Measurements from ENCODE around the gene HES4.
"Not testable (repeated sequence)": the region's sequence is repeated elsewhere in the genome, so short reads cannot be mapped to it uniquely, and the experiment has no call there.

HES4 gene

DNA sequence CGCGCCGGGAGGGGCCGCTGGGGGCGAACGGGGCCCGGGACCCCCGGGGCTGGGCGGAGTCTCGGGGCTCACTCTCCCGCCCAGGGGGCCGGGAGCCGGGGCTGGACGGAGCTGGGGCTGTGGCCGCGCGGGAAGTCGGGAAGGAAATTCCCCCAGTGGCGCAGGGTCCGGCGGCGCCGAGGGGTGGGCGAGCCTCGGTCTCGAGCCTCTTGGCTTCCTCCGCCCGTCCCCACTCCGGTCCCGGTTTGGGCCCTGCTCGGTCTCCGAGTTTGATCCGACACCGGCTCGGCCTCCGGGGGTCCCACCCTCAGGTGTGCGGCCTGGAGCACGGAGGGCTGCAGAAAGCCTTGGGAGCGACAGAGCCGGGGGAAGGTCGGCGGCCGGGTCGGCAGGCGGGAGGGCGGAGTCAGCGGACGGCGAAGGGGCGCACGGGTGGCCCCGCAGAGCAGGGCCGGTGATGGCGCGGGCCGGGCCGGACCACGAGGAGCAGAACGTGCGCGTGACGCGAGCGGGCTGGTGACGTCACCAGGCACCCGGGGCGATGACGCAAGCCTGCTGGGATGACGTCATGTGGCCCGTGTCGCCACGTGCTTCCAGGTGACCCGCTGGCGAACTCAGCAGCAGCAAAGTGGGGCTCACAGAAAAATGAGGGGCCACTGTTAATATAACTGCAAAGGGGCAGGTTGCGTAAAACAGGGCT lies 610 bp upstream of the HES4 start:
- DNase-seq (ENCODE audit: low spot score) (peak; percentile 81), FAIRE-seq (no peak)

DNA sequence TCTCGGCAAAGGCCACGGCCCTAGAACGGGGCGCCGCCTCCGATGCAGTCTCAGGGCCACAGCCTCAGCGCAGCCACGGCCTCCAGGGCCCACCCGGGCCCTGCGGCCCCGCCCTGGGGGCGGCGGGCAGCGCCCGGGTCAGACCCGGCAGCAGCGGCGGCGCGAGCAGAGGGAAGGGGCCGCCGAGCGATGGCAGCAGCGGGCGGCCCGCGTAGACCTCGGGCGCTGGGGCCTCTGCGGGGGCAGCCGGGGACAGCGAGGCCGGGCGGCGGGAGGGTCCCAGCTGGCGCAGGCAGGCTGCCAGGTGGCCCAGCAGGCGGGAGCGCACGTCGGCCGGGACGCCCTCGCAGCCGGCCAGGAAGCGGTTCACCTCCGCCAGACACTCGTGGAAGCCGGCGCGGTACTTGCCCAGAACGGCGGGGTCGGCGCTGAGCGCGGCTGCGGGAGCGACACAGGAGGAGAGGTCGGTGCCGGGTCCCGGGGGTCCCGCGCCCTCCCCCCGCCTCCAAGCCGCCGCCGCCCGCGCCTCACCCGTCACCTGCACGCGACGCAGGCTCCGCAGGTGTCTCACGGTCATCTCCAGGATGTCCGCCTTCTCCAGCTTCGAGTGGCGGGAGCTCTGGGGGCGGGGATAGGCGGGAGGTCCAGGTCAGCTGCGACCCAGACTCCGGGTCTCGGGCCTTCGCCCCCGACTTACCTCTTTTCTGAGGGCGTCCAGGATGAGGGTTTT lies 737 bp downstream of the HES4 start:
- peak; percentile 18 for DNase-seq (ENCODE audit: low spot score)
- FAIRE-seq, result no peak

GRCh38 chr1:998745-998994 lies 1.2 kb downstream of the HES4 start:
- no peak for FAIRE-seq
- no peak for DNase-seq (ENCODE audit: low spot score)

GRCh38 chr1:997993-998744 lies 1.7 kb downstream of the HES4 start:
- DNase-seq (ENCODE audit: low spot score) (no peak), FAIRE-seq (no peak)

DNA sequence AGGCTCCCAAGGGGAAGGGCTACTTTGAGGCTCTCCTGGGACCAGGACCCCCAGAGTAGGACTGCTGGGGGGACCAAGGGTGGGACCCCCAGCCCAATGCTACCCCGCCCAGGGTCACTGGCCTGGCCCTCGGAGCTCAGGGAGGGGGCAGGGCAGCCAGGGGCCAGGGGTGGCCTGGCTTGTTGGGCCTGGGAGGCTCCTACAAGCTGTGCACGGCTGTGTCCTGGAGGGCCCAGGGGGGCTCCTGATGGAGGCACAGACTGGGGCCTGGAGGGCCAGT lies 2.2 kb downstream of the HES4 start:
- no peak for FAIRE-seq
- DNase-seq (ENCODE audit: low spot score), result no peak

GRCh38 chr1:996851-997712 lies 2.8 kb downstream of the HES4 start:
- FAIRE-seq (no peak), DNase-seq (ENCODE audit: low spot score) (no peak)

- DNase-seq (ENCODE audit: low spot score) (no peak), FAIRE-seq (no peak)
Observed at GRCh38 chr1:995665-996633, 3.9 kb downstream of the HES4 start.

DNA sequence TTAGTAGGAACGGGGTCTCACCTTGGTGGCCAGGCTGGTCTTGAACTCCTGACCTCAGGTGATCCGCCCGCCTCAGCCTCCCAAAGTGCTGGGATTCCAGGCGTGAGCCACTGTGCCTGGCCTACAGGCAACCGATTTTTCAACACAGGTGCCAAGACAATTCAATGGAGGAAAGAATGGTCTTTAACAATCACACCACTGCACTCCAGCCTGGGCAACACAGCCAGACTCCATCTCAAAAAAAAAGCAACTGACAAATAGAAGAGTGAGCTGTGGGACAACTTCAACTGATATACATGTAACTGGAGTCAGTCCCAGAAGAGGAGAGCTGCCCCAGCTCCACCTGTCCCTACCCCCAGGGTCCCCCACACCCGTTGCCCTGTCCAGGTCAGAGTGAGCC lies 5.4 kb downstream of the HES4 start:
- FAIRE-seq; DNase-seq (ENCODE audit: low spot score): not testable (repeated sequence)

- DNase-seq (ENCODE audit: low spot score) (no peak), FAIRE-seq (no peak)
Observed at GRCh38 chr1:993379-993995, 6.4 kb downstream of the HES4 start.

DNA sequence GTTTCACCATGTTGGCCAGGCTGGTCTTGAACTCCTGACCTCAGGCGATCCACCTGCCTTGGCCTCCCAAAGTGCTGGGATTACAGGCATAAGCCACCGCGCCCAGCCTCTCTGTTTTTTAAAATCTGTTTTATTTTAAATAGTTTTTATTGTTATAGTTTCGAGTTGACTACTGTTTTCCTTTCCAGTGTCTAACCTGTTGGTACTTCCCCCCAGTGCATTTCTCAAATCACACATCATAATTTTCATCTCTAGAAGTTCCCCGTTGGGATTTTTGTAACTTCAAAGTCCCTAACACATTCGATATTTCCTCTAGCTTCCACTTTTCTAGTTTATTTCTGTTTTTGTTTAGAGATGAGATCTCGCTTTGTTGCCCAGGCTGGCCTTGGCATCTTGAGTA lies 7.5 kb downstream of the HES4 start:
- DNase-seq (ENCODE audit: low spot score) (no peak), FAIRE-seq (no peak)

DNA sequence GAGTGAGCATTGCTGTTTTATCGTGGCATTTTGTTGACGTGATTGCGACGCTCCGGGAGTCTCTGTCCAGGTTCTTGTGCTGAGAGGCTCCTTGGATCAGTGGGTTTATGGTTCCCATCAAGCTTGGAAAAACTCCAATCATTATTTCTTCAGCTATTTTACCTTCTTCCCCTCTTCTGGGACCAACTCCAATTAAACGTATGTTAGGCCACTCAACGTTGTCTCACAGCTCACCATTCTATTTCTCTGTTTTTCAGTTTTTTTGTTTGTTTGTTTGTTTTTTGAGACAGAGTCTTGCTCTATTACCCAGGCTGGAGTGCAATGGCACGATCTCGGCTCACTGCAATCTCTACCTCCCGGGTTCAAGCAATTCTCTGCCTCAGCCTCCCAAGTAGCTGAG lies 8.0 kb downstream of the HES4 start:
- FAIRE-seq (no peak), DNase-seq (ENCODE audit: low spot score) (no peak)

GRCh38 chr1:991275-991674 lies 8.6 kb downstream of the HES4 start:
- DNase-seq (ENCODE audit: low spot score); FAIRE-seq: not testable (repeated sequence)

- DNase-seq (ENCODE audit: low spot score); FAIRE-seq: not testable (repeated sequence)
Observed at GRCh38 chr1:988061-988460, 11.8 kb downstream of the HES4 start.

DNA sequence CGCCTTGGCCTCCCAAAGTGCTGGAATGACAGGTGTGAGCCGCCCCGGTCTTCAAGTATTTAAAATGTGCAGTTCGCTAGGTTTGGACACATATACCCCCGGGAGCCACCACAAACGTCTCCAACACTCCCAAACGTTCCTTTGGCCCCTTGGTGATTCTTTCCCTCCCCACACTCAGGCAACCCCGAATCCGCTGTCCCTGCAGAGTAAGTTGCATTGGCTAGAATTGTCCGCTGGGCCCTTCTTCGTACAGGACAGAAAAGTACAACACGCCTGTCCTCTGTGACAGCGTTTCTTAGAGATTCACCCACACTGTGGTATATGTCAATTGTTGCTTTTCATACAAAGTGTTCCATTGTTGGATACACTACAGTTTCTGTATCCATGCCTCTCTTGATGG lies 14.8 kb downstream of the HES4 start:
- no peak for FAIRE-seq
- DNase-seq (ENCODE audit: low spot score), result no peak

GRCh38 chr1:984476-984814 lies 15.5 kb downstream of the HES4 start:
- DNase-seq (ENCODE audit: low spot score) (no peak), FAIRE-seq (no peak)

GRCh38 chr1:983798-984475 lies 16.0 kb downstream of the HES4 start:
- peak; percentile 5 for DNase-seq (ENCODE audit: low spot score)

DNA sequence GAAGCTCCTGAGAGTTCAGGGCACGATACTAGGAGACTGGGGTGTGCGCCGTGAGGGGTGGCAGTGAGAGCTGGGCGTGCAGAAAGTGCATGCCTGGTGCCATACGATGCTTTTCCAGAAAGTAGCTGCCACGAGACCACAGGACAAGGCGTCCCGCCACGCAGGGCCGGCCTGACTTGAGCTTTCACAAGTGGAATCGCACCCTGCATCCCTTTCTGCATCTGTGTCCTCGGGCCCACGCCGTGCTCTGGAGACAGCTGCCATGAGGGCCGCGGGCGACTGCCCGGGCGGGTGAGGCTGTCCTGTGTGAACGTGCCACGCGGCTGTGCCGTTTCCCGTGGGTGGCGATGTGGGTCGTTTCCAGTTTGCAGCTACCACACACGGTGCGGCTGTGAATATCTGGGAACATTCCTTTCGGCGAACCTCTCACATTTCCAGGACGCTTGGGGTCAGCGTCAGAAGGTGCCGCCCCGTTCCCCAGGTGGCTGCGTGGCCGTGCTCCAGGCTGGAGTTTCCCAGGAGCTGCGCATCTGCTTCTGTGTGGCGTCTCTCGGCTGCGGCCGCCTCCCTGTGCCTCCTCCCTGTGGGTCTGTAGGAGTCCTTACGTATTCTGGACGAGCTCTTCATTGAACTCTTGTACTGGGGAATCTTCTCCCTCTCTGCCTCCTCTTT lies 17.0 kb downstream of the HES4 start:
- DNase-seq (ENCODE audit: low spot score), result no peak
- no peak for FAIRE-seq

More at GRCh38 chr1:983798-984475, 16.0 kb downstream of the HES4 start:
- no peak for FAIRE-seq

- FAIRE-seq, result no peak
- no peak for DNase-seq (ENCODE audit: low spot score)
Observed at GRCh38 chr1:981955-982558, 17.8 kb downstream of the HES4 start, which contains the start of gene PERM1. PERM1 (minus strand) TSS chr1:982093; CDS start chr1:981029, 1,064 bp downstream.

GRCh38 chr1:981491-981954 lies 18.4 kb downstream of the HES4 start:
- FAIRE-seq (no peak), DNase-seq (ENCODE audit: low spot score) (no peak)
